Natural killer cell (primary cell): Measurements from ENCODE around the gene TFPI. TPM values are rescaled to one million over a fixed set of nuclear protein-coding genes. Genes with fewer than 3 reads are reported as not detected.

Experiments
- ATAC-seq, 3 donors: fragments of 150-1000 bp in 2 of 3; fragments of 200-7000 bp in 1 of 3; cut with Tn5 transposase; 1 replicate in 1 of 3; 2 replicates in 2 of 3; pipeline ENCODE4 v1.10.0; 2021; ENCODE audit warnings: mild to moderate bottlenecking in 2 of 3, moderate library complexity in 2 of 3
- DNase-seq, 2 donors: peaks; one replicate each; pipeline versions ENCODE4 v3.0.0 to v3.0.0-alpha.2; 2013 to 2021; ENCODE audit warnings: mixed read lengths in 1 of 2
- H3K27ac ChIP-seq: one replicate; pipeline ENCODE4 v1.5.1; 2013; ENCODE audit warnings: mild to moderate bottlenecking, low read length
- H3K27me3 ChIP-seq: one replicate; pipeline ENCODE4 v1.6.1; 2013; ENCODE audit warnings: low read length; ENCODE audit not compliant: control insufficient read depth, insufficient read depth
- H3K36me3 ChIP-seq: one replicate; pipeline ENCODE4 v1.6.1; 2013; ENCODE audit warnings: low read length; ENCODE audit not compliant: control insufficient read depth, insufficient read depth
- H3K4me1 ChIP-seq: one replicate; pipeline ENCODE4 v1.6.1; 2013; ENCODE audit warnings: low read length; ENCODE audit not compliant: control insufficient read depth, insufficient read depth
- H3K4me3 ChIP-seq: one replicate; pipeline ENCODE4 v1.5.1; 2013; ENCODE audit warnings: low read length
- H3K9me3 ChIP-seq: one replicate; pipeline ENCODE4 v1.6.1; 2013; ENCODE audit warnings: low read length; ENCODE audit not compliant: control insufficient read depth, insufficient read depth
- H3K27ac Mint-ChIP-seq, 2 donors: one replicate each; pipeline ENCODE4 v1.8.0; 2022; ENCODE audit warnings: mild to moderate bottlenecking in 2 of 2, mixed read lengths in 2 of 2, moderate library complexity in 1 of 2
- H3K27me3 Mint-ChIP-seq, 2 donors: one replicate each; pipeline ENCODE4 v1.8.0; 2022; ENCODE audit warnings: low read depth in 2 of 2, mixed read lengths in 2 of 2
- H3K36me3 Mint-ChIP-seq: one replicate; pipeline ENCODE4 v1.8.0; 2022; ENCODE audit warnings: mixed read lengths
- H3K4me1 Mint-ChIP-seq, 2 donors: one replicate each; pipeline ENCODE4 v1.8.0; 2022; ENCODE audit warnings: mixed read lengths in 2 of 2
- H3K4me3 Mint-ChIP-seq: one replicate; pipeline ENCODE4 v1.8.0; 2022; ENCODE audit warnings: mild to moderate bottlenecking, moderate library complexity, mixed read lengths
- H3K9me3 Mint-ChIP-seq, 2 donors: one replicate each; pipeline ENCODE4 v1.8.0; 2022; ENCODE audit warnings: mixed read lengths in 2 of 2
- CTCF ChIP-seq: fragments of 200-600 bp; IDR thresholded peaks from one replicate; pipeline ENCODE4 v1.8.0; 2022; ENCODE audit warnings: antibody characterized with exemption
- WGBS: methylation state at CpG from one replicate; pipeline ENCODE4 v1.1.7; 2013; ENCODE audit warnings: missing lambda C conversion rate; ENCODE audit not compliant: insufficient coverage; 5-methylcytosine and 5-hydroxymethylcytosine counted together
- intact Hi-C: fragments of 100-400 bp; cut with micrococcal nuclease; formaldehyde crosslinking; loops from one replicate; pipeline ENCODE4 v1.14.2; 2022
- total RNA-seq, 4 donors: library from RNA; stranded (reverse); fragments of 120-200 nt in 1 of 4; gene quantifications; one replicate each; pipeline versions ENCODE4 v1.2.3 to v1.2.4, GENCODE V29; 2013 to 2022

TFPI gene
- total RNA-seq, 3 donors from 2014 or later (not counting 1 experiment from before 2014, with no cell fraction given), result 0.10 to 1.2 (median 0.23) TPM

GRCh38 chr2:187438455-187438854, 115.8 kb downstream of the TFPI start:
- 83% methylated on average over 1 of the region's 1 CpG for WGBS
- Histone ChIP-seq H3K4me3 (no peak overlapping the region), H3K9me3 (no peaks in the 10 kb centered on the region), H3K4me1 (no peaks in the 10 kb centered on the region), H3K36me3 (no peaks in the 10 kb centered on the region), H3K27me3 (no peaks in the 10 kb centered on the region), H3K27ac (no peak overlapping the region)
- H3K27me3 Mint-ChIP-seq, result no peaks in the 10 kb centered on the region
- no peak overlapping the region for H3K27ac Mint-ChIP-seq
- no peaks in the 10 kb centered on the region for H3K4me1 Mint-ChIP-seq
- no peak for DNase-seq
- TF ChIP-seq CTCF, result no peak
- no peaks in the 10 kb centered on the region for H3K36me3 Mint-ChIP-seq
- intact Hi-C loops, result no loop called here
- ATAC-seq, result no peak
- peaks cover 0 to 2% of the 10 kb centered on the region in 2 donors for H3K9me3 Mint-ChIP-seq
- H3K4me3 Mint-ChIP-seq, result no peak overlapping the region

GRCh38 chr2:187435756-187436155, 118.5 kb downstream of the TFPI start:
- TF ChIP-seq CTCF, result no peak
- no peaks in the 10 kb centered on the region for H3K4me1 ChIP-seq
- H3K4me3 ChIP-seq, result no peak overlapping the region
- H3K9me3 Mint-ChIP-seq, result peaks cover 0 to 2% of the 10 kb centered on the region in 2 donors
- no peaks in the 10 kb centered on the region for H3K36me3 Mint-ChIP-seq
- 40% methylated on average over 2 of the region's 4 CpGs for WGBS
- no peak for ATAC-seq
- H3K27me3 Mint-ChIP-seq, result no peaks in the 10 kb centered on the region
- no peak overlapping the region for H3K27ac ChIP-seq
- no peaks in the 10 kb centered on the region for H3K36me3 ChIP-seq
- no peaks in the 10 kb centered on the region for H3K9me3 ChIP-seq
- no peaks in the 10 kb centered on the region for H3K4me1 Mint-ChIP-seq
- H3K27ac Mint-ChIP-seq, result no peak overlapping the region
- intact Hi-C loops, result no loop called here
- H3K27me3 ChIP-seq, result no peaks in the 10 kb centered on the region
- H3K4me3 Mint-ChIP-seq, result no peak overlapping the region
- DNase-seq, result no peak

GRCh38 chr2:187435078-187435477, 119.2 kb downstream of the TFPI start:
- H3K36me3 Mint-ChIP-seq, result no peaks in the 10 kb centered on the region
- ATAC-seq (no peak), DNase-seq (no peak)
- Histone ChIP-seq H3K4me3 (no peak overlapping the region), H3K9me3 (no peaks in the 10 kb centered on the region), H3K27ac (no peak overlapping the region), H3K36me3 (no peaks in the 10 kb centered on the region), H3K4me1 (no peaks in the 10 kb centered on the region), H3K27me3 (no peaks in the 10 kb centered on the region)
- 83% methylated on average over 2 of the region's 3 CpGs for WGBS
- no peaks in the 10 kb centered on the region for H3K27me3 Mint-ChIP-seq
- intact Hi-C loops, result no loop called here
- no peak overlapping the region for H3K27ac Mint-ChIP-seq
- H3K4me1 Mint-ChIP-seq, result no peaks in the 10 kb centered on the region
- H3K4me3 Mint-ChIP-seq, result no peak overlapping the region
- H3K9me3 Mint-ChIP-seq, result peaks cover 0 to 2% of the 10 kb centered on the region in 2 donors
- no peak for TF ChIP-seq CTCF

- Mint-ChIP-seq H3K9me3 (peaks cover 0 to 2% of the 10 kb centered on the region in 2 donors), H3K4me1 (no peaks in the 10 kb centered on the region), H3K36me3 (no peaks in the 10 kb centered on the region), H3K27me3 (no peaks in the 10 kb centered on the region), H3K4me3 (no peak overlapping the region), H3K27ac (no peak overlapping the region)
- Histone ChIP-seq H3K4me3 (no peak overlapping the region), H3K27ac (no peak overlapping the region), H3K4me1 (no peaks in the 10 kb centered on the region), H3K27me3 (no peaks in the 10 kb centered on the region), H3K9me3 (no peaks in the 10 kb centered on the region), H3K36me3 (no peaks in the 10 kb centered on the region)
- intact Hi-C loops, result no loop called here
- WGBS, result no CpG with 5 or more reads among the region's 1 CpG
- ATAC-seq, result no peak
- TF ChIP-seq CTCF, result no peak
- no peak for DNase-seq
These were observed 119.9 kb downstream of the TFPI start for GRCh38 chr2:187434342-187434785.
